Measurements from ENCODE around the gene PARD3B. TPM values are rescaled to one million over a fixed set of nuclear protein-coding genes. Genes with fewer than 3 reads are reported as not detected.

The PARD3B gene
- total and polyA plus RNA-seq, 2 donors from 2014 or later: 5.3 to 29.6 TPM

- no peak for DNase-seq
- intact Hi-C loops (cut with DNase I): no loop called here
- H3K9me3 ChIP-seq (ENCODE audit: control insufficient read depth in 2 of 3, insufficient read depth in 1 of 3, low read length in 3 of 3): no peaks in the 10 kb centered on the region
- H3K4me1 ChIP-seq (ENCODE audit: control insufficient read depth in 2 of 3, insufficient read depth in 2 of 3, low read depth in 1 of 3, low read length in 3 of 3): no peaks in the 10 kb centered on the region
- TF ChIP-seq, protein P1, sequence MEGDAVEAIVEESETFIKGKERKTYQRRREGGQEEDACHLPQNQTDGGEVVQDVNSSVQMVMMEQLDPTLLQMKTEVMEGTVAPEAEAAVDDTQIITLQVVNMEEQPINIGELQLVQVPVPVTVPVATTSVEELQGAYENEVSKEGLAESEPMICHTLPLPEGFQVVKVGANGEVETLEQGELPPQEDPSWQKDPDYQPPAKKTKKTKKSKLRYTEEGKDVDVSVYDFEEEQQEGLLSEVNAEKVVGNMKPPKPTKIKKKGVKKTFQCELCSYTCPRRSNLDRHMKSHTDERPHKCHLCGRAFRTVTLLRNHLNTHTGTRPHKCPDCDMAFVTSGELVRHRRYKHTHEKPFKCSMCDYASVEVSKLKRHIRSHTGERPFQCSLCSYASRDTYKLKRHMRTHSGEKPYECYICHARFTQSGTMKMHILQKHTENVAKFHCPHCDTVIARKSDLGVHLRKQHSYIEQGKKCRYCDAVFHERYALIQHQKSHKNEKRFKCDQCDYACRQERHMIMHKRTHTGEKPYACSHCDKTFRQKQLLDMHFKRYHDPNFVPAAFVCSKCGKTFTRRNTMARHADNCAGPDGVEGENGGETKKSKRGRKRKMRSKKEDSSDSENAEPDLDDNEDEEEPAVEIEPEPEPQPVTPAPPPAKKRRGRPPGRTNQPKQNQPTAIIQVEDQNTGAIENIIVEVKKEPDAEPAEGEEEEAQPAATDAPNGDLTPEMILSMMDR (IDR thresholded peaks at IDR 0.05; ENCODE audit: borderline replicate concordance, extremely low read depth, insufficient read depth): no peak
- H3K27me3 ChIP-seq (ENCODE audit: control insufficient read depth, insufficient read depth, low read length): no peaks in the 10 kb centered on the region
- no peak overlapping the region for H3K27ac ChIP-seq (ENCODE audit: low read depth in 2 of 2, low read length in 2 of 2)
- no peak for FAIRE-seq
- no peaks in the 10 kb centered on the region for H3K36me3 ChIP-seq (ENCODE audit: control insufficient read depth in 2 of 3, insufficient read depth in 3 of 3, low read length in 3 of 3)
- H3K4me3 ChIP-seq (ENCODE audit: low read length in 3 of 3): no peak overlapping the region
- H3K9ac ChIP-seq (ENCODE audit: low read length in 3 of 3): no peak overlapping the region
Measured at GRCh38 chr2:204727368-204727767, 182.1 kb downstream of the PARD3B start.

DNA sequence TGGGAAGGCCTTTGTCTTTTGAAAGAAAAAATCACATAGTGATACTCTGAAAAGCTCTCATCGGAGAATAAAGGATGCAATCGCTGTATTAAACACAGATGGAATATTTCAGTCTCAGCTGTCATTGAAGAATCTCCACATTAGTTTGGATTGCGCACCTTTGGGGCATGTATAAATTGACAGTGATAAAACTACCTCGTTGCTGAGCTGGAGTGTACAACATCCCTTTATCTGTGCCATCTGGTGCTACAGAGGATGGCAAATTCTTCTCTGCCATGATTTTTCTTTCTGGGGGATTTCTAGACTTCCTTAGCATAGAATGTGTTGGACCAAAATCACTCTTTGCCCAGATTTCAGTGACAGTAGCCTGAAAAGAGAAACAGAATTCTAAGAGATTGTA lies 185.3 kb downstream of the PARD3B start:
- no peaks in the 10 kb centered on the region for H3K27me3 ChIP-seq (ENCODE audit: control insufficient read depth, insufficient read depth, low read length)
- H3K36me3 ChIP-seq (ENCODE audit: control insufficient read depth in 2 of 3, insufficient read depth in 3 of 3, low read length in 3 of 3): no peaks in the 10 kb centered on the region
- TF ChIP-seq, protein P1 (IDR thresholded peaks at IDR 0.05; ENCODE audit: borderline replicate concordance, extremely low read depth, insufficient read depth): no peak
- no peak overlapping the region for H3K27ac ChIP-seq (ENCODE audit: low read depth in 2 of 2, low read length in 2 of 2)
- no peak overlapping the region for H3K4me3 ChIP-seq (ENCODE audit: low read length in 3 of 3)
- no peaks in the 10 kb centered on the region for H3K4me1 ChIP-seq (ENCODE audit: control insufficient read depth in 2 of 3, insufficient read depth in 2 of 3, low read depth in 1 of 3, low read length in 3 of 3)
- intact Hi-C loops (cut with DNase I): no loop called here
- no peak overlapping the region for H3K9ac ChIP-seq (ENCODE audit: low read length in 3 of 3)
- no peaks in the 10 kb centered on the region for H3K9me3 ChIP-seq (ENCODE audit: control insufficient read depth in 2 of 3, insufficient read depth in 1 of 3, low read length in 3 of 3)
- DNase-seq (no peak), FAIRE-seq (no peak)

DNA sequence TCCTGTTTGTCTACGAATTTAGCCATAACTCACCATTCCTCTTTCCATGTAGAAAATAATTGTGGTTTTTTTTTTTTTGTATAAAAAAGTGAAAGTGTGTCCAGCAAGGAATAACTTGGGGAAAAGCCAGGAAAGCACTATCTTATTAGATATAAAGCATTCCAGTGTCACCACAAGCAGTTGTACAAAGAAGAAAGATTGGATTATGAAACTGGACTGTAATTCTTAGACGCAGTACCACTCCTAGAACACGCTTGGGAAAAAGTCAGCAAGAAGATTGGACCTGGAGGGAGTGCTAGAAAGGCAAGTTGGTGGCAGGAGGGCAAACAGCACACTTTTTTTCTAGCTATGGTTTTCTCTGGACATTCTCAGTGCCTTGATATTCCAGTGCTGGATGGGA lies 186.7 kb downstream of the PARD3B start:
- FAIRE-seq: no peak
- H3K36me3 ChIP-seq (ENCODE audit: control insufficient read depth in 2 of 3, insufficient read depth in 3 of 3, low read length in 3 of 3): no peaks in the 10 kb centered on the region
- intact Hi-C loops (cut with DNase I): no loop called here
- no peaks in the 10 kb centered on the region for H3K4me1 ChIP-seq (ENCODE audit: control insufficient read depth in 2 of 3, insufficient read depth in 2 of 3, low read depth in 1 of 3, low read length in 3 of 3)
- no peak overlapping the region for H3K27ac ChIP-seq (ENCODE audit: low read depth in 2 of 2, low read length in 2 of 2)
- DNase-seq: peak in 2 of 5 donors; percentile 15 to 19
- H3K9me3 ChIP-seq (ENCODE audit: control insufficient read depth in 2 of 3, insufficient read depth in 1 of 3, low read length in 3 of 3): no peaks in the 10 kb centered on the region
- H3K27me3 ChIP-seq (ENCODE audit: control insufficient read depth, insufficient read depth, low read length): no peaks in the 10 kb centered on the region
- H3K9ac ChIP-seq (ENCODE audit: low read length in 3 of 3): no peak overlapping the region
- TF ChIP-seq, protein P1 (IDR thresholded peaks at IDR 0.05; ENCODE audit: borderline replicate concordance, extremely low read depth, insufficient read depth): no peak
- H3K4me3 ChIP-seq (ENCODE audit: low read length in 3 of 3): no peak overlapping the region

DNA sequence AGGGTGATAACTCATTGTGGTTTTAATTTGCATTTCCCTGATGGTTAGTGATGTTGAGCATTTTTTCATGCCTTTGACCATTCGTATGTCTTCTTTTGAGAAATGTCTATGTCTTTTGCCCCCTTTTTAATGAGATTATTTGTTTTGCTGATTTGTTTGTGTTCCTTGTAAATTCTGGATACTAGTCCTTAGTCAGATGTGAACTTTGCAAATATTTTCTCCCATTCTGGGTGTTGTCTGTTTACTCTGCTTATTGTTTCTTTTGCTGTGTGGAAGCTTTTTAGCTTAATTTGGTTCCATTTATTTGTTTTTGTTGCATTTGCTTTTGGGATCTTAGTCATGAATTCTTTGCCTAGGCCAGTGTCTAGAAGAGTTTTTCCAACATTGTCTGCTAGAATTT lies 192.0 kb downstream of the PARD3B start:
- Histone ChIP-seq H3K27me3 (ENCODE audit: control insufficient read depth, insufficient read depth, low read length) (no peaks in the 10 kb centered on the region), H3K4me1 (ENCODE audit: control insufficient read depth in 2 of 3, insufficient read depth in 2 of 3, low read depth in 1 of 3, low read length in 3 of 3) (no peaks in the 10 kb centered on the region), H3K27ac (ENCODE audit: low read depth in 2 of 2, low read length in 2 of 2) (no peak overlapping the region), H3K36me3 (ENCODE audit: control insufficient read depth in 2 of 3, insufficient read depth in 3 of 3, low read length in 3 of 3) (no peaks in the 10 kb centered on the region), H3K4me3 (ENCODE audit: low read length in 3 of 3) (no peak overlapping the region), H3K9ac (ENCODE audit: low read length in 3 of 3) (no peak overlapping the region), H3K9me3 (ENCODE audit: control insufficient read depth in 2 of 3, insufficient read depth in 1 of 3, low read length in 3 of 3) (no peaks in the 10 kb centered on the region)
- DNase-seq (no peak), FAIRE-seq (no peak)
- TF ChIP-seq, protein P1 (IDR thresholded peaks at IDR 0.05; ENCODE audit: borderline replicate concordance, extremely low read depth, insufficient read depth): no peak
- intact Hi-C loops (cut with DNase I): no loop called here
